SIG-M5 treated with dmso at 0.1 percent for 504 hours (cell line): ENCODE data around the gene FITM2.

Experiments
- DNase-seq: peaks from one replicate; lab custom pipeline; 2025; ENCODE audit not compliant: unreplicated experiment; lab: John Stamatoyannopoulos, UW

Gene FITM2

DNA sequence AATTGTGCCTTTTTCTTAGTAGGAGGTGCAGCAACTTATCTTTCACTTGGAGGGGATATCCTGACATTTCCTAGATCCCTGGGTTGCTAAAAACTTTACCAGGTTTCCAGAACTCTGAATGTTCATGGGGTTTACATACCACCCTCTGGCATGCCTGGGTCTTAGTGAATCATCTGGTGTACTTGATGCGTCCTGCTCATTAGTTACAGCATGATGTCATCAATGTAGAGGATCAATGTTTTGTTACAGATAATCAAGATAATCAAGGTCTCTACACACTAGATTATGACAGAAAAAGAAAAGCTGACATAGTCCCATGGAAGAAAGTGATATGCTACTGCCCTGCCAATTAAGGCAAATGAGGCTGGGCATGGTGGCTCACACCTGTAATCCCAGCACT is 27.0 kb downstream of the FITM2 start:
- no peak for DNase-seq

DNA sequence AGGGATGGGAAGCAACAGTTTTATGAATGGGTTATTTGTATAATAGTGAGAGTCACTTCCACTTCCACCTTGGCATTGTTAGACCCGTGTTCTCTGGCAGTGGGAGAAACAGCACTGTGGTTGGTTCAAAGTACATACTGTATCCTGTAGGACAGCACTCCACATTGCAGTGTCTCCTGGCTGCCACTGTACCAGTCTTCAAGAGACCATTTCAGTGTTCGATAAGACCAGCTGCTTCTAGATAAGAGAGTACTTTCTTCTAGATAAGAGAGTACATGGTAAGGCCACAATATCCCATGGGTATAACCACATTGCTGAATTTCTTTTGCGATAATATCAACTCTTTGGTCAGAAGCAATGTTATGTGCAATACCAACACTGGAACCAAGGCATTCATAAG is 28.8 kb downstream of the FITM2 start:
- no peak for DNase-seq

DNA sequence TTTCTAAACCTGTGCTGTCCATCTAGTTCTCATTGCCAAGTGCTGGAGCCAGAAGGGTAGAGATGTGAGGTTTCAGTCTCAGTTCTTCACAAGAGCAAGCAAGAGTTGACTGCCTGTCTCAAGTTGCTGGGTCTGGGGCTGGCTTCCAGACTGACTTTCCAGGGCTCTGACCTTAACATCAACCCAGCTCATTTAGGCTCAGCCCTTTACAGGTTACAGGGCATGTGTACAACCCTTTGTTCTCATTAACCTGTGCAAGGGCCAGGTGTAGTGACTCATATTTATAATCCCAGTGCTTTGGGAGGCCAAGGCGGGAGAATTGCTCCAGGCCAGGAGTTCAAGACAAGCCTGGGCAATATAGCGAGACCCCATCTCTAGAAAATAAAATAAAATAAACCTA is 30.6 kb downstream of the FITM2 start:
- DNase-seq = no peak

DNA sequence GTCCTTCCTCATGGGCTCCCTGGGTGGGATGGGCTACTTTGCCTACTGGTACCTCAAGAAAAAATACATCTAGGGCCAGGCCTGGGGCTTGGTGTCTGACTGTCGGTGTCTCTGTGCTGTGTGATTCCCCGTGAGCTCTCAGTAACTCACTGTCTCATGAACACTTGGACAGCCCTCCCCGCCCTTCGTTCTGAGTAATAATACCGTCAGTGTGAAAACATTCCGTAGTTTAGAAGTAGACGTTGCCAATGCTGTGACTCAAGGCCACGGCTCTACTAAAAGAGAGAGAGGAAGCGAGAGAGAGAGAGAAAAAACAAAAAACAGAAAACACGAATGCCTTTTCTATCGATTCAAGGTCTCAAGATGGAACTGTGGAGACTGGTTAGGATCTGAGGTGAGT is 31.8 kb downstream of the FITM2 start:
- no peak for DNase-seq

DNA sequence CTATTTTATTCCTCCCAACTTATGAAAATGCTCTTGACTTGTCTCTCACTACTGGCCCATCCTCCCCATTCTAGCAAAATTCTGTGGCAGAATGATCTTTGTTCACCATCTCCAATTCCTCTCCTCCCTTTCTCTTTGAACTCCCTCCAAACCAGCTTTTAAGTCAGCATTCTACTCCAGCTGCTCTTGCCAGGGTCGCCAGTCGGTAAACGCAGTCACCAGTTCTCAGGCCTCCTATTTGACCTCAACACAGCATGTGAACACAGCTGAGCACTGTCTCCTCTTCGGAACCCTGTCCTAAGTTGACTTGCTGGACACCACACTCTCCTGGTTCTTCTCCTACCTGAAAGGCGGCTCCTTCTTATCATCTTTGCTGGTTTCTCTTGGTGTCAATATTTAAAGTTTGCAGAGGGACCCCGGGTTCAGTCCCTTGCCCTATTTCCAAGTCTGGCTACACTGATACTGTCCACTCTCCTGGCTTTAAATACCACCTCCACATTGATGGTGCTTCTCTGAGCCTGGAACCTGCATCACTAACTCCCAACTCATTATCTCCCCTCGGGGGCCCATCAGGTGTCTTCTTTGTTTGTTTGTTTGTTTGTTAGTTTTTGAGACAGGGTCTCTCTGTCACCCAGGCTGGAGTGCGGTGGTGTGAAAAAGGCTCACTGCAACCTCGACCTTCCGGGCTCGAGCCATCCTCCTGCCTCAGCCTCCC is 36.5 kb downstream of the FITM2 start:
- DNase-seq = no peak

DNA sequence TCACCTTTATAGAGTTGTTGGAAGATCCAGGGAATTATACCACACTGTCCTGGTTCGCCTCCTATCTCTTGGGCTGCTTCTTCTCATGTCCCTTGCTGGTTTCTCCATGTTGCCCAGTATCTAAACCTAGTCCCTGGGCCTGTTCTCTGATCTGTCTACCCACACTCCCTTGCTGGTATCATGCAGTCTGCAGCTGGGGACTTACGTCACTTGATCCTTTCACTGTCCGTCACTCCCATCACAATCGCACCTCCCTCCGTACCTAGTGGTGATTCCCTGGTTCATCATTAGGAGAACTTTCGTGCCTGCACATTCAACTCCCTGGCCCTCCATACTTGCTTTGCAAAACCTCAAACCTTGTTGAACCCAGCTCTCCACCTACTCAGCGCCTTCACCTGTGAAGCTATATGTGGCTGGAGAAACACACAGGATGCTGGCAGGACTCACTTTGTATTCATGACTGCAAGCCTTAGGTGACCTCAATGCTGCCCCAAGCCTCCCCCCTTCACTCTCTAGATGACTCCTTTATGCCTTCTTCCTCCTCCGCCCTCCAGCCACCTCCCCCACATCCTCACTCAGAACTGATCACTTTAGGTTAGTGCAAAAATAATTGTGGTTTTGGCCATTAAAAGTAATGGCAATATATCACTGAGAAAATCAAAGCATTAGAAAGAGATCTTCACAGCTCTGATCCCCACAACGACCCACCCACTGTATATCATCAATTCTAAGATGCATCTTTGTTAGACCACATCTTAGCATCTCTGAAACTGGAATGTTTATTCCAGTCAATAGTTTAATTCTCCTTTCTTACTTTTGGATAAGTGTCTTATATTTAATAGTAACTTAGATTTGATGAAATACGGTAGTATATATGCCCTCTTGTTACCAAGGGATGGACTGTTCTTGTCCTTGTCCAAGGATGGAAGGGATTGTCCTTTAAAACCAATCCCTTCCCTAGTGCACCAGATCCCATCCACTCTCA is 37.5 kb downstream of the FITM2 start:
- no peak for DNase-seq

DNA sequence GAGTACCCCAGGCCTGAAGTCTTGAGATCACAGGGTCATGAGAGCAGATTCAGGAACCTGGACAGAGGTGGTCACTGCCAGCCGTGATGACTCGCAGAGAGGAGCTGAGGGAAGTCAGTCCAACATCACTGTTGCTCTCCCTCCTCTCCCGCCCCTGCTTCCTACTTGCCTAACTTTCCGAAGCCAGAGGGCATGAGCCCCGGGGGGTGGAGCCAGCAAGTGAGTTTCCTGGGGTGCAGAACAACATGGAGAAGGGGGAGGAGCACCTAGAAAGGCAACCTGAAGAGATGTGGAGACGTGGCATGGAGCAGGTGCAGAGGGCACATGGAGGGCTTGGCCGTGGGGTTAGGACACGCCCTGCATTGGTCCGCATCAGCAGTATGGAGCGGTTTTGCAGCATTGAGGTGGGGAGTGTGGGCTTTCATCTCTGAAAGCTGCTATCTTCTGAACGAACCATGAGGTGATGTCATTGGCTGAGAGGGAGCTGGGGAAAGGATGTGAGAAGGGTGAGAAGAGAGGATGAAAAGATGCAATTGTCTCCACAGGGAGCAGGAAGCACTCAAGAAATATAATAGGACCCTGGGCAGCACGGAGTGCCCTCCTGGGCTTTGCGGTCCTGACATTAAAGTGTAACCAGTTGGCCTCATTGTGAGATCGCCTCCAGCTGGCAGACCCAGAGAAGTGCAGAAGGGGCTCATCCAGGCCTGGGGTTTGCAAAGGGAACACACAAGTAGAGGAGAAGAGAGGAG is 38.9 kb downstream of the FITM2 start:
- DNase-seq = no peak

DNA sequence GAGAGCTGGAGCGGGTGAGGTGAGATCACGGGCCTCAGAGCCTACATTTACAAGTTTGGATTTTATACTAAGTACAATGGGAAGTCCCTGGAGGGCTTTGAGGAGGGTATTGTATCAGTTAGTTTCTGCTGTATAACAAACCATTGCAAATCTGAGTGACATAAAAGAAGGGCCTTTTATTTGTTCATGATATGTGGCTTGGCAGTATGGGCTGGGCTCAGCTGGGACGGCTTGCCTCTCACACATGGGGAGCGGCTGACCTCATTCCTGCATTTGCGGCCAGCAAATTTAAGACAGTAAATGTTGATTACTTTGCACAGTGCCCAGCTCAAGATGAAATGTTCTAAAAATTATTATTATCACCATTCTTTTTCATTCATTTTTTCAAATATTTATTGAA is 42.2 kb downstream of the FITM2 start:
- DNase-seq = no peak

DNA sequence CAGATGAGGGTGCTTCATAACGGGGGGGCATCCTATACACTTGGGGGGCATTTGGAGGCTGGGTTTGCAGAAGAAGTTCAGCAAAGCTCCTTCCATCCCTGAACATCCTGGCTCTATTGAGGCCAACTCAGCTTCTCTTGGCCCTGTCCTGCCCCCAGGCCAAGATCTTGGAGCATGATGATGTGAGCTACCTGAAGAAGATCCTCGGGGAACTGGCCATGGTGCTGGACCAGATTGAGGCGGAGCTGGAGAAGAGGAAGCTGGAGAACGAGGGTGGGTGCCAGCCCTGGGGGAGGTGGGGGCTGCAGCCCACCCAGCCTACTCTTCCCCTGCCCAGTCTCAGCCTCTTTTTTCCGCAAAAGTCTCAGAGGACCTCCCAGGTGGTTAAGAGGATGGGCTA is 46.7 kb downstream of the FITM2 start:
- DNase-seq = peak; percentile 6

DNA sequence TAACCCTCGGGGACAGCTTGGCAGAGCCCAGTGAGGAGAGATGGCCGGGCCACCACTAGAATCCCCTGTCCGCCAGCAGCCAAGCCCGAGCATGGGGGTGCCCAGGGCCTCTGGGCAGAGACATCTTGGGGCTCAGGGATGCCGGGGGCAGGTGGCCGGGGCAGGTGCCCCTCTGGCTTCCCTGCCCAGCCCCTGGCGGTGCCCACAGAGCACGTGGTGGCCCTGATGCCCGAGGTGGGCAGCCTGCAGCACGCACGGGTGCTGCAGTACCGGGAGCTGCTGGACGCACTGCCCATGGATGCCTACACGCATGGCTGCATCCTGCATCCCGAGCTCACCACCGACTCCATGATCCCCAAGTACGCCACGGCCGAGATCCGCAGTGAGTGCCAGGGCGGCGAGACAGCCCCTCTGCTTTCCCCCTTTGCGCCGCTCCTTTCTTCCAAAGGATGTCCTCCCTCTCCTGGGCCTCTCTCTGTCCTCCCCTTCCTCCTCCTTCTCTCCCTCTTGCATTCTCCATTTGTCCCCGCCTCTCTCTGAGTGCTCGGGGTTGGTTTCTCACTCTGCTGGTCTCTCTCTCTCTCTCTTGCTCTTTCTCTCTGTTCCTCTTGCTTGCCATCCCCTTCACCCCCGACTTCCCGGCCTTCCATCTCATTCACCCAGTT is 52.6 kb downstream of the FITM2 start:
- no peak for DNase-seq

DNA sequence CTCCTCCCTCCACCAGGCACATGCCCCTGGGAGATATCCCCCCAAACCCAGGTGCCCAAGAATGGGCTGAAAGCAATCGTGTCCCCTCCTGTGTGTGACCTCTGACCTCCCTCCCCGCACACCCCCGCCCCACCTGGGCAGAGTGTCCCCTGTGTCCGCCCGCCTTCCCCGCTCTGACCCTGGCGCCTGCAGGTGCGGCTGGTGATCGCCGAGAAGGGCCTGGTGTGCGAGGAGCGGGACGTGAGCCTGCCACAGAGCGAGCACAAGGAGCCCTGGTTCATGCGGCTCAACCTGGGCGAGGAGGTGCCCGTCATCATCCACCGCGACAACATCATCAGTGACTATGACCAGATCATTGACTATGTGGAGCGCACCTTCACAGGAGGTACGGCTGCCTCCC is 54.0 kb downstream of the FITM2 start:
- DNase-seq = no peak

DNA sequence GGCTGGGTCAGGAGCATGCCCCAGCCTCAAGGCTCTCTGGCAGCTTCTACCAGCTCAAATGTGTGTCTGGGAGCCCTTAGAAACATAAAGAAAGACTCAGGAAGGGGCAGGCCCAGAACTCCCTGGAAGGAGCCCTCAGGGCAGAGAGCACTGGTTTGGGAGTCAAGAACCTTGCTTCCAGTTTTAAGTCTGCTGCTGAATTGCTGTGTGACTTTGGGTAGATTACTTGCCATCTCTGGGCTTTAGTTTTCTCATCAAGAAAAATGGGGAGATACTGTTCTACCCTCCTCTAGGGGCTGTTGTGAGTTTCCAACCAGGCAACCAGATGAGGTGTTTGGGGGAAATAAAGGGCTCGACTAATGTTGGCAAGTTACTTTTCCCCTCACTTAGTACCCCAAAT is 55.1 kb downstream of the FITM2 start:
- DNase-seq = no peak

DNA sequence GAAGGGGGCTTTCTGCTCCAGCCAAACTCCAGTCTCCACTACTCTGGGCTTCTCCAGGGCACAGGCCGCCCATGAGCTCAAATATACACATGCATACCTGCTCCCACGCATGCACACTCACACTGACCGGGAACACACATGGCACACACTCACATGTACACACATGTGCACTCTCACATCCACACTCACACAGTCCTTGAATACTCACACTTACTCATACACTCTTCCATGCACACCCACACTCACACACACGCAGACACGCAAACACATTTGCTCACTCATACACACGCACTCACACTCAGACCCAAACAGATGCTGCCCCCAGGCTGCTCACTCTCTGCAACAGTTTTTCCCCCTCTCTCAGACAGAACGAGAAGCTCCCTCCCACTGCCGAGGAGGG is 56.9 kb downstream of the FITM2 start:
- DNase-seq = no peak

DNA sequence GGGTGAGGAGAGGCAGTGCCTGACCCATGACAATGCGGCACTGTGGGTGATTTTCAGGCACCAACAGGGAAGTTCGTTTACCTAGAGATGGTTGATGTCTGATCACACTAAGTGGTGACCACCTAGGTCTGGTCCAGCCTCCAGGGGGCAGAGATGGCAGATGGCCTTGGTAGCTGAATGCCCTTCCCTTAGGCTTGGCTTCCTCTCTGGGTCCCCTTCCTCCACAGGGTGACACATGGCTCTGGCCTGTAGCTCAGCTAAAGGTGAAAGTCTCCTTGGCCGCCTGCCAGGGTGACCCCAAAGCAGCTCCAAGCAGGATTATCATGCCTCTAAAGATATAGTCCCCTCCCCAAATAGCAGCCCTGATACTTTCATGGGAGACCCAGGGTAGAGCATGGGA is 57.5 kb downstream of the FITM2 start:
- DNase-seq = no peak
